ENCODE measurements around the gene SLC41A2.

Gene SLC41A2

DNA sequence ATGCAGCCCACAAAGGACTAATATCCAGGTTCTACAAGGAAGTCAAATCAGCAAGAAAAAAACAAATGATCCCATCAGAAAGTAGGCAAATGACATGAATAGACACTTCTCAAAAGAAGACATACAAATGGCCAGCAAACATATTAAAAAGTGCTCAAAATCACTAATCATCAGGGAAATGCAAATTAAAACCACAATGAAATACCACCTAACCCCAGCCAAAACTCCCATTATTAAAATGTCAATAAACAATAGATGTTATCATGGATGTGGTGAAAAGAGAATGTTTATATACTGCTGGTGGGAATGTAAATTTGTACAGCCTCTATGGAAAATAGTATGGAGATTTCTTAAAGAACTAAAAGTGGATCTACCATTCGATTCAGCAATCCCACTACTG is 25.0 kb downstream of the SLC41A2 start:
- Histone ChIP-seq H3F3A (ENCODE audit: insufficient read depth) (no peaks in the 10 kb centered on the region), H3K9ac (ENCODE audit: low read length) (no peak overlapping the region), H3K9me2 (replicated peaks; ENCODE audit: insufficient read depth, low read length) (no peaks in the 10 kb centered on the region), H2AFZ (ENCODE audit: low read depth, low read length, severe bottlenecking) (no peak overlapping the region), H3K27me3 (ENCODE audit: low read length) (no peaks in the 10 kb centered on the region), H3K27ac (ENCODE audit: low read depth, low read length) (no peak overlapping the region), H3K4me3 (ENCODE audit: insufficient read depth, low read length, poor library complexity, severe bottlenecking) (no peak overlapping the region), H3K79me2 (ENCODE audit: insufficient read depth, low read length) (no peaks in the 10 kb centered on the region), H3K9me3 (ENCODE audit: insufficient read depth, low read length) (no peaks in the 10 kb centered on the region), H3K4me2 (ENCODE audit: low read depth, low read length, poor library complexity, severe bottlenecking) (no peak overlapping the region), H4K20me1 (ENCODE audit: low read depth, low read length) (no peaks in the 10 kb centered on the region), H3K36me3 (ENCODE audit: low read length) (no peaks in the 10 kb centered on the region)
- TF ChIP-seq EZH2phosphoT487 (conservative IDR thresholded peaks at IDR 0.05; ENCODE audit: low read length): no peak
- TF ChIP-seq, protein P1, sequence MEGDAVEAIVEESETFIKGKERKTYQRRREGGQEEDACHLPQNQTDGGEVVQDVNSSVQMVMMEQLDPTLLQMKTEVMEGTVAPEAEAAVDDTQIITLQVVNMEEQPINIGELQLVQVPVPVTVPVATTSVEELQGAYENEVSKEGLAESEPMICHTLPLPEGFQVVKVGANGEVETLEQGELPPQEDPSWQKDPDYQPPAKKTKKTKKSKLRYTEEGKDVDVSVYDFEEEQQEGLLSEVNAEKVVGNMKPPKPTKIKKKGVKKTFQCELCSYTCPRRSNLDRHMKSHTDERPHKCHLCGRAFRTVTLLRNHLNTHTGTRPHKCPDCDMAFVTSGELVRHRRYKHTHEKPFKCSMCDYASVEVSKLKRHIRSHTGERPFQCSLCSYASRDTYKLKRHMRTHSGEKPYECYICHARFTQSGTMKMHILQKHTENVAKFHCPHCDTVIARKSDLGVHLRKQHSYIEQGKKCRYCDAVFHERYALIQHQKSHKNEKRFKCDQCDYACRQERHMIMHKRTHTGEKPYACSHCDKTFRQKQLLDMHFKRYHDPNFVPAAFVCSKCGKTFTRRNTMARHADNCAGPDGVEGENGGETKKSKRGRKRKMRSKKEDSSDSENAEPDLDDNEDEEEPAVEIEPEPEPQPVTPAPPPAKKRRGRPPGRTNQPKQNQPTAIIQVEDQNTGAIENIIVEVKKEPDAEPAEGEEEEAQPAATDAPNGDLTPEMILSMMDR (IDR thresholded peaks at IDR 0.05; ENCODE audit: insufficient read depth, low read length, poor library complexity, severe bottlenecking): no peak

DNA sequence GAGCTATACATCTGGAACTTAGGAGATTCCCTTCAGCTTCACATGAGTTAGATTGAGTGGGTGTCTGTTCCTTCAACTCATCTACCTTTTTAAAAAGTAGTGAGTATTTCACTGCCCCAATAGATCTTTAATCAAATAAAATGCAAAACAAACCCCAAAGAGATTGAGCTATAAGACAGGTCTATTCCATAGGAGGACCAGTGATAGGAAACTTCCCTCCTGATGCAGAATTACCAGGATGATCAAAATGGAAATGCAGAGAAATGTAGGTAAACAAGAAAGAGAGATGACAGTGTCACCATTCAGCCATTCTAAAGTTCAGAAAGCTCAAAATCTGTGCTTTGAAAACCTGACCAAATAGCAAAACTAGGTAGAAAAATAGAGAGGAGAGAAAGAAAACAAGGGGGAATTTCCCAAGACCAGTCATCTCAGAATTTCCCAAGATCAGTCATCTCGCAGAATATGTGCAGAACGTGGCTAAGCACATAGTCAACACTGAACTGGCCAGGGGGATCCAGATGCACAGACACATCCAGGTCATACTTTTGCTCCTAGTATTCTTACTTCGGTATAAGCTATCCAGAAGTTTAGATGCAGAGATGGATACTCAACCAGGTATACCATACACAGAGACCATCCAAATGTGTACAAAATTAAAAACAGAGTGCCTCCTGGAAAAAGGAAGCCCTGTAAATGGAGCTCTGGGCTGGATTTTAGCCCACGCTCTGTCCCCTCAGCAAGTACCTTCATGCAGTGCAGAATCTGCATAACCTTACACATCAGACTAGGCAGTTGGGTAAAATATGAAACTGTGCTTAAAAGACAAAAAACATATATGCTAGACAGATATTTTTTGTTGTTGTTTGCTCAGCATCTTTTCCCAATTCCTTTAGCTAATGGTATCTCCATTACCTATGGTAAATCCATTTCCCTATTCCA is 27.4 kb downstream of the SLC41A2 start:
- Histone ChIP-seq H3K36me3 (ENCODE audit: low read length) (no peaks in the 10 kb centered on the region), H3K9me3 (ENCODE audit: insufficient read depth, low read length) (no peaks in the 10 kb centered on the region), H3K27me3 (ENCODE audit: low read length) (no peaks in the 10 kb centered on the region), H3K79me2 (ENCODE audit: insufficient read depth, low read length) (no peaks in the 10 kb centered on the region), H3K9me2 (replicated peaks; ENCODE audit: insufficient read depth, low read length) (no peaks in the 10 kb centered on the region), H3K9ac (ENCODE audit: low read length) (no peak overlapping the region), H3F3A (ENCODE audit: insufficient read depth) (no peaks in the 10 kb centered on the region), H3K4me2 (ENCODE audit: low read depth, low read length, poor library complexity, severe bottlenecking) (no peak overlapping the region), H3K27ac (ENCODE audit: low read depth, low read length) (no peak overlapping the region), H3K4me3 (ENCODE audit: insufficient read depth, low read length, poor library complexity, severe bottlenecking) (no peak overlapping the region), H4K20me1 (ENCODE audit: low read depth, low read length) (no peaks in the 10 kb centered on the region), H2AFZ (ENCODE audit: low read depth, low read length, severe bottlenecking) (no peak overlapping the region)
- no peak for TF ChIP-seq EZH2phosphoT487 (conservative IDR thresholded peaks at IDR 0.05; ENCODE audit: low read length)
- TF ChIP-seq, protein P1 (IDR thresholded peaks at IDR 0.05; ENCODE audit: insufficient read depth, low read length, poor library complexity, severe bottlenecking): no peak

DNA sequence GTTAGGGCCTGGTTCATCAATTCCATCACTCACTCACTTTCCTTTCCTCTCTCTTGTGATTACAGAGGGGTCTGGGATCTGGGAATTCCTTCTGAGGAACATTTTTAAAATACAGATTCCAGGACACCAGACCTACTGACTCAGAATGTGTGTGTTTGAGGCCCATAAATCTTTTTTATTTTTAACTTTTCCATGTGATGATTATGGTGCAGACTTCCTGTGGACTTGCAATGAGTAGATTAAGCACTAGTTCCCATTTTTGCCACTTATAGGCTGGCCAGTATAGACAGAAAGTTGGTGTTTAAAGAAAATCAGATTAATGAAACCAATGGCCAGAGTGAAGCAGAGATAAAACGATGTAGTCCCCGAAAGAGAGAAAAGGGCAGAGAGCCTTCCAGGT is 28.1 kb downstream of the SLC41A2 start:
- Histone ChIP-seq H3F3A (ENCODE audit: insufficient read depth) (no peaks in the 10 kb centered on the region), H3K9ac (ENCODE audit: low read length) (no peak overlapping the region), H3K27me3 (ENCODE audit: low read length) (no peaks in the 10 kb centered on the region), H3K4me2 (ENCODE audit: low read depth, low read length, poor library complexity, severe bottlenecking) (no peak overlapping the region), H4K20me1 (ENCODE audit: low read depth, low read length) (no peaks in the 10 kb centered on the region), H3K9me3 (ENCODE audit: insufficient read depth, low read length) (no peaks in the 10 kb centered on the region), H3K36me3 (ENCODE audit: low read length) (no peaks in the 10 kb centered on the region), H2AFZ (ENCODE audit: low read depth, low read length, severe bottlenecking) (no peak overlapping the region), H3K4me3 (ENCODE audit: insufficient read depth, low read length, poor library complexity, severe bottlenecking) (no peak overlapping the region), H3K27ac (ENCODE audit: low read depth, low read length) (no peak overlapping the region), H3K9me2 (replicated peaks; ENCODE audit: insufficient read depth, low read length) (no peaks in the 10 kb centered on the region), H3K79me2 (ENCODE audit: insufficient read depth, low read length) (no peaks in the 10 kb centered on the region)
- TF ChIP-seq, protein P1 (IDR thresholded peaks at IDR 0.05; ENCODE audit: insufficient read depth, low read length, poor library complexity, severe bottlenecking): no peak
- no peak for TF ChIP-seq EZH2phosphoT487 (conservative IDR thresholded peaks at IDR 0.05; ENCODE audit: low read length)

Measured in SU-DHL-6 (cell line).